ENCODE data around the gene MATN4. TPM values are rescaled to one million over a fixed set of nuclear protein-coding genes. Genes with fewer than 3 reads are reported as not detected.

MATN4 gene
- total RNA-seq, 2 donors from 2014 or later, result not detected

GRCh38 chr20:45282700-45283550, 25.2 kb downstream of the MATN4 start:
- H3K4me3 ChIP-seq, result no peak overlapping the region
- no peaks in the 10 kb centered on the region for H3K27me3 ChIP-seq
- H3K9me3 ChIP-seq, result no peaks in the 10 kb centered on the region
- H3K36me3 ChIP-seq, result no peaks in the 10 kb centered on the region
- no peak overlapping the region for H3K27ac ChIP-seq
- TF ChIP-seq, protein P1, sequence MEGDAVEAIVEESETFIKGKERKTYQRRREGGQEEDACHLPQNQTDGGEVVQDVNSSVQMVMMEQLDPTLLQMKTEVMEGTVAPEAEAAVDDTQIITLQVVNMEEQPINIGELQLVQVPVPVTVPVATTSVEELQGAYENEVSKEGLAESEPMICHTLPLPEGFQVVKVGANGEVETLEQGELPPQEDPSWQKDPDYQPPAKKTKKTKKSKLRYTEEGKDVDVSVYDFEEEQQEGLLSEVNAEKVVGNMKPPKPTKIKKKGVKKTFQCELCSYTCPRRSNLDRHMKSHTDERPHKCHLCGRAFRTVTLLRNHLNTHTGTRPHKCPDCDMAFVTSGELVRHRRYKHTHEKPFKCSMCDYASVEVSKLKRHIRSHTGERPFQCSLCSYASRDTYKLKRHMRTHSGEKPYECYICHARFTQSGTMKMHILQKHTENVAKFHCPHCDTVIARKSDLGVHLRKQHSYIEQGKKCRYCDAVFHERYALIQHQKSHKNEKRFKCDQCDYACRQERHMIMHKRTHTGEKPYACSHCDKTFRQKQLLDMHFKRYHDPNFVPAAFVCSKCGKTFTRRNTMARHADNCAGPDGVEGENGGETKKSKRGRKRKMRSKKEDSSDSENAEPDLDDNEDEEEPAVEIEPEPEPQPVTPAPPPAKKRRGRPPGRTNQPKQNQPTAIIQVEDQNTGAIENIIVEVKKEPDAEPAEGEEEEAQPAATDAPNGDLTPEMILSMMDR (IDR thresholded peaks at IDR 0.05), result no peak
- no peak for DNase-seq (ENCODE audit: low spot score)
- no peaks in the 10 kb centered on the region for H3K4me1 ChIP-seq

GRCh38 chr20:45279992-45280391, 28.1 kb downstream of the MATN4 start:
- DNase-seq (ENCODE audit: low spot score), result no peak
- Histone ChIP-seq H3K36me3 (no peaks in the 10 kb centered on the region), H3K27ac (no peak overlapping the region), H3K4me1 (no peaks in the 10 kb centered on the region), H3K9me3 (no peaks in the 10 kb centered on the region), H3K4me3 (no peak overlapping the region), H3K27me3 (no peaks in the 10 kb centered on the region)
- TF ChIP-seq, protein P1 (IDR thresholded peaks at IDR 0.05), result no peak

GRCh38 chr20:45275338-45275737, 32.8 kb downstream of the MATN4 start:
- no peaks in the 10 kb centered on the region for H3K36me3 ChIP-seq

DNA sequence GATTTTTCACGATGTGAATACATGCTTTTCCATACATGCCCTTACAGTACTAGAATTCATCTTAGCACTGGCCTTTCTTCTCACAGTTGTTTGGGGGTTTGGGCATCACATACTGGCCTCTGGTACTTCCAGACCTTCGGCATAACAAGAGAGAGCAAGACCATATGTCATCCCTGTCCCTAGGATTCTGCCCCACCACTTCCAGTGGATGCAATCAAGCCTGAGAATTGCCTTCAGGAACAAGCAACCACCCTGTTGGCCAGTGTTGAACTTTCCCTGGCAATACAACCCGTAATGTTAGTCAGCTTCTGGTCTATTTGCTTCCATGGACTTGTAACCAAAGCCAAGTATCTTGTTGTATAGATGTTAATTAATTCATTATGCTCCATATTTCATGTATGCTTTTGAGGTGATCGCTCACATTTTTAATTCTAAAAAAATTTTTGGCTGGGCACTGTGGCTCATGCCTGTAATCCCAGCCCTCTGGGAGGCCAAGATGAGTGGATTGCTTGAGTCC, 38.3 kb downstream of the MATN4 start:
- Histone ChIP-seq H3K27ac (no peak overlapping the region), H3K27me3 (no peaks in the 10 kb centered on the region), H3K9me3 (no peaks in the 10 kb centered on the region), H3K36me3 (no peaks in the 10 kb centered on the region), H3K4me3 (no peak overlapping the region), H3K4me1 (no peaks in the 10 kb centered on the region)
- TF ChIP-seq, protein P1 (IDR thresholded peaks at IDR 0.05), result no peak
- DNase-seq (ENCODE audit: low spot score), result no peak

More at GRCh38 chr20:45275338-45275737, 32.8 kb downstream of the MATN4 start:
- DNase-seq (ENCODE audit: low spot score), result no peak
- no peaks in the 10 kb centered on the region for H3K9me3 ChIP-seq
- H3K4me1 ChIP-seq, result no peaks in the 10 kb centered on the region
- no peaks in the 10 kb centered on the region for H3K27me3 ChIP-seq
- H3K4me3 ChIP-seq, result no peak overlapping the region
- TF ChIP-seq, protein P1 (IDR thresholded peaks at IDR 0.05), result no peak
- H3K27ac ChIP-seq, result no peak overlapping the region

- H3K9me3 ChIP-seq, result no peaks in the 10 kb centered on the region
- TF ChIP-seq, protein P1 (IDR thresholded peaks at IDR 0.05), result no peak
- no peak overlapping the region for H3K4me3 ChIP-seq
- no peak overlapping the region for H3K27ac ChIP-seq
- no peaks in the 10 kb centered on the region for H3K4me1 ChIP-seq
- no peak for DNase-seq (ENCODE audit: low spot score)
- no peaks in the 10 kb centered on the region for H3K36me3 ChIP-seq
- H3K27me3 ChIP-seq, result no peaks in the 10 kb centered on the region
Observed at GRCh38 chr20:45269056-45269455, 39.0 kb downstream of the MATN4 start.
